Tibial artery (tissue), 4 donors: ENCODE results near the gene TTBK2.
"Not testable (repeated sequence)": the region's sequence is repeated elsewhere in the genome, so short reads cannot be mapped to it uniquely, and the experiment has no call there.

Experiments used
- DNase-seq, 2 donors: peaks; one replicate each; pipeline ENCODE4 v3.0.0-alpha.2; 2019
- H3K27ac ChIP-seq, 2 donors: fragments of 200-600 bp; sonication (generic) in 1 of 2; 1 replicate in 1 of 2; 2 replicates in 1 of 2; pipeline ENCODE4 v1.5.1; 2018 to 2019; ENCODE audit warnings: mild to moderate bottlenecking in 1 of 2
- H3K27me3 ChIP-seq, 2 donors: fragments of 200-600 bp; sonication (generic) in 1 of 2; one replicate each; pipeline versions ENCODE4 v1.5.1 to v1.6.0; 2016 to 2019
- H3K36me3 ChIP-seq, 3 donors: fragments of 200-600 bp; sonication (generic) in 2 of 3; one replicate each; pipeline ENCODE4 v1.5.1; 2016 to 2019; ENCODE audit warnings: mild to moderate bottlenecking in 2 of 3
- H3K4me1 ChIP-seq, 4 donors: fragments of 200-600 bp; sonication (generic) in 2 of 4; 1 replicate in 3 of 4; 2 replicates in 1 of 4; pipeline ENCODE4 v1.5.1; 2016 to 2019
- H3K4me3 ChIP-seq, 2 donors: fragments of 200-600 bp; sonication (generic) in 1 of 2; 1 replicate in 1 of 2; 2 replicates in 1 of 2; pipeline ENCODE4 v1.5.1; 2018 to 2019; ENCODE audit warnings: mild to moderate bottlenecking in 2 of 2
- H3K9me3 ChIP-seq, 3 donors: fragments of 200-600 bp; sonication (generic) in 1 of 3; one replicate each; pipeline ENCODE4 v1.5.1; 2016 to 2019
- CTCF ChIP-seq, 2 experiments: fragments of 200-600 bp in 1 of 2; fragments of 450-650 bp in 1 of 2; IDR thresholded peaks; one replicate each; pipeline ENCODE4 v1.5.1; 2017 to 2019; ENCODE audit warnings: antibody characterized with exemption in 2 of 2, mild to moderate bottlenecking in 1 of 2, moderate library complexity in 1 of 2
- intact Hi-C: fragments of 100-400 bp; cut with DNase I; formaldehyde crosslinking; loops from one replicate; pipeline ENCODE4 v1.15.0; 2023; ENCODE audit warnings: low total_unique reads

TTBK2 gene

GRCh38 chr15:42915654-42916315 lies 4.8 kb downstream of the TTBK2 start:
- TF ChIP-seq CTCF (IDR thresholded peaks at IDR 0.05), result no peak
- peaks cover 0 to 20% (median 2%) of the 10 kb centered on the region in 4 donors for H3K4me1 ChIP-seq
- no peak overlapping the region for H3K27ac ChIP-seq
- H3K27me3 ChIP-seq, result no peaks in the 10 kb centered on the region
- H3K36me3 ChIP-seq, result no peaks in the 10 kb centered on the region
- H3K4me3 ChIP-seq, result no peak overlapping the region
- H3K9me3 ChIP-seq, result no peaks in the 10 kb centered on the region
- DNase-seq, result no peak
- intact Hi-C loops, result no loop called here

GRCh38 chr15:42914728-42915497 lies 5.7 kb downstream of the TTBK2 start:
- Histone ChIP-seq H3K4me1 (peaks cover 0 to 20% (median 2%) of the 10 kb centered on the region in 4 donors), H3K36me3 (no peaks in the 10 kb centered on the region), H3K27me3 (no peaks in the 10 kb centered on the region), H3K9me3 (no peaks in the 10 kb centered on the region), H3K27ac (no peak overlapping the region), H3K4me3 (no peak overlapping the region)
- TF ChIP-seq CTCF (IDR thresholded peaks at IDR 0.05), result no peak
- DNase-seq, result no peak
- intact Hi-C loops, result no loop called here

GRCh38 chr15:42911058-42911592 lies 9.5 kb downstream of the TTBK2 start:
- no peak for TF ChIP-seq CTCF (IDR thresholded peaks at IDR 0.05)
- intact Hi-C loops, result no loop called here
- Histone ChIP-seq H3K36me3 (no peaks in the 10 kb centered on the region), H3K27ac (no peak overlapping the region), H3K9me3 (no peaks in the 10 kb centered on the region), H3K27me3 (no peaks in the 10 kb centered on the region), H3K4me1 (no peaks in the 10 kb centered on the region), H3K4me3 (no peak overlapping the region)
- no peak for DNase-seq

GRCh38 chr15:42908538-42908937 lies 12.0 kb downstream of the TTBK2 start:
- intact Hi-C loops, result no loop called here
- TF ChIP-seq CTCF (IDR thresholded peaks at IDR 0.05), result no peak
- Histone ChIP-seq H3K9me3 (no peaks in the 10 kb centered on the region), H3K27me3 (no peaks in the 10 kb centered on the region), H3K4me3 (no peak overlapping the region), H3K36me3 (no peaks in the 10 kb centered on the region), H3K27ac (no peak overlapping the region), H3K4me1 (peaks cover 0 to 6% (median 2%) of the 10 kb centered on the region in 4 donors)
- no peak for DNase-seq

GRCh38 chr15:42903388-42904324 lies 16.9 kb downstream of the TTBK2 start:
- peaks cover 0 to 20% (median 9%) of the 10 kb centered on the region in 4 donors for H3K4me1 ChIP-seq
- no peak for TF ChIP-seq CTCF (IDR thresholded peaks at IDR 0.05)
- no peaks in the 10 kb centered on the region for H3K27me3 ChIP-seq
- H3K4me3 ChIP-seq, result no peak overlapping the region
- intact Hi-C loops, result no loop called here
- no peaks in the 10 kb centered on the region for H3K36me3 ChIP-seq
- H3K27ac ChIP-seq, result peak overlapping the region in 1 of 2 donors; percentile 38
- DNase-seq, result no peak
- no peaks in the 10 kb centered on the region for H3K9me3 ChIP-seq

GRCh38 chr15:42893911-42894310 lies 26.7 kb downstream of the TTBK2 start:
- intact Hi-C loops, DNase-seq: not testable (repeated sequence)

More at GRCh38 chr15:42893911-42894310, 26.7 kb downstream of the TTBK2 start:
- not testable (repeated sequence) for H3K27me3 ChIP-seq, H3K36me3 ChIP-seq, H3K27ac ChIP-seq, H3K9me3 ChIP-seq, H3K4me3 ChIP-seq
- H3K4me1 ChIP-seq, result peaks cover 0 to 28% (median 8%) of the 10 kb centered on the region in 4 donors
